ENCODE results near the gene IL27RA.

DNA sequence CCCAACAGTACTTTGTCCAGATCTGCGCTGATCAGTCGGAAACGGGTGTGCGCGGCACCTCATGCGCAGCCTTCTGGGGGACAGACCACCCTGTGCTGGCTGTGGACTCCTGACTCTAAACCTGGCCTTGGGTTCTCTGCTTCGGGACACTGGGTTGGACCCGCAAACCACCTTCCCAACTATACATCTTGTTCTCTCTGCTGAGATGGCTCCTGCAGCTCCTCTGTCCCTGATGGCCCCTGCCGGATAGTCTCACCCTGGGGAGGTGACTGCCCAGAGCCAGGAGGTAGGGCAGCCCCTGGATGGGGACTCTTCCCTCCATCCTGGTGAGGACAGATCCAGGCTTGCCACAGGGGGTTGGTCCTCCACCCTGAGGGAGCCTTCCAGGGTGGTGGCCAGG is 48.8 kb upstream of the IL27RA start:
- TF ChIP-seq, protein P1, sequence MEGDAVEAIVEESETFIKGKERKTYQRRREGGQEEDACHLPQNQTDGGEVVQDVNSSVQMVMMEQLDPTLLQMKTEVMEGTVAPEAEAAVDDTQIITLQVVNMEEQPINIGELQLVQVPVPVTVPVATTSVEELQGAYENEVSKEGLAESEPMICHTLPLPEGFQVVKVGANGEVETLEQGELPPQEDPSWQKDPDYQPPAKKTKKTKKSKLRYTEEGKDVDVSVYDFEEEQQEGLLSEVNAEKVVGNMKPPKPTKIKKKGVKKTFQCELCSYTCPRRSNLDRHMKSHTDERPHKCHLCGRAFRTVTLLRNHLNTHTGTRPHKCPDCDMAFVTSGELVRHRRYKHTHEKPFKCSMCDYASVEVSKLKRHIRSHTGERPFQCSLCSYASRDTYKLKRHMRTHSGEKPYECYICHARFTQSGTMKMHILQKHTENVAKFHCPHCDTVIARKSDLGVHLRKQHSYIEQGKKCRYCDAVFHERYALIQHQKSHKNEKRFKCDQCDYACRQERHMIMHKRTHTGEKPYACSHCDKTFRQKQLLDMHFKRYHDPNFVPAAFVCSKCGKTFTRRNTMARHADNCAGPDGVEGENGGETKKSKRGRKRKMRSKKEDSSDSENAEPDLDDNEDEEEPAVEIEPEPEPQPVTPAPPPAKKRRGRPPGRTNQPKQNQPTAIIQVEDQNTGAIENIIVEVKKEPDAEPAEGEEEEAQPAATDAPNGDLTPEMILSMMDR (IDR thresholded peaks at IDR 0.05) = no peak
- TF ChIP-seq POLR2A (IDR thresholded peaks at IDR 0.05) = no peak
